Retinal pigment epithelial cell (primary cell): Measurements from ENCODE around the gene ELF5.

Experiments
- DNase-seq: peaks from one replicate; pipeline ENCODE4 v3.0.0-alpha.2; 2010; ENCODE audit warnings: low read depth
- H3K4me3 ChIP-seq: 2 replicates; pipeline ENCODE4 v1.5.1; 2011; ENCODE audit warnings: mild to moderate bottlenecking, low read length, control low read depth, moderate library complexity
- TF ChIP-seq, protein P1 (sequence below): conservative IDR thresholded peaks from 2 replicates; pipeline ENCODE4 v1.5.1; 2011; ENCODE audit warnings: low read depth, low read length, control low read depth, inconsistent platforms

Gene ELF5

DNA sequence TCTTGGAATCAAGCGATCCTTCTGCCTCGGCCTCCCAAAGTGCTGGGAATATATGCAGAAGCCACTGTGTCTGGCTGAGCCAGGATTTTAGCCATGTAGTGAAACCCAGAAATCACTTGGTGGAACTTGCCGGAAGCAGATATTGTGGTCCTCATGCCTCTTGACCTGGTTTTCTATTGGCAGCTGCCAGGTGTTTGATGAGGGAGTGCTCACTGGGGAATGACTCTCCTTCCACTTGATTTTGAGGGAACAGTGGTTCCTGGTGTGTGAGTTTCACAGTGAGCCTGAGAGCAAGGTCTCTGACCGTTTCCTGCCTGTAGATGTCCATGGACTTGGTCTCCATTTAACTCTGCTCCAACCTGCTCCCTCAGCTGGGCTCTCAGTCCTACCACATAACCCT, 34.7 kb upstream of the ELF5 start:
- no peak overlapping the region for H3K4me3 ChIP-seq
- DNase-seq = no peak
- TF ChIP-seq, protein P1, sequence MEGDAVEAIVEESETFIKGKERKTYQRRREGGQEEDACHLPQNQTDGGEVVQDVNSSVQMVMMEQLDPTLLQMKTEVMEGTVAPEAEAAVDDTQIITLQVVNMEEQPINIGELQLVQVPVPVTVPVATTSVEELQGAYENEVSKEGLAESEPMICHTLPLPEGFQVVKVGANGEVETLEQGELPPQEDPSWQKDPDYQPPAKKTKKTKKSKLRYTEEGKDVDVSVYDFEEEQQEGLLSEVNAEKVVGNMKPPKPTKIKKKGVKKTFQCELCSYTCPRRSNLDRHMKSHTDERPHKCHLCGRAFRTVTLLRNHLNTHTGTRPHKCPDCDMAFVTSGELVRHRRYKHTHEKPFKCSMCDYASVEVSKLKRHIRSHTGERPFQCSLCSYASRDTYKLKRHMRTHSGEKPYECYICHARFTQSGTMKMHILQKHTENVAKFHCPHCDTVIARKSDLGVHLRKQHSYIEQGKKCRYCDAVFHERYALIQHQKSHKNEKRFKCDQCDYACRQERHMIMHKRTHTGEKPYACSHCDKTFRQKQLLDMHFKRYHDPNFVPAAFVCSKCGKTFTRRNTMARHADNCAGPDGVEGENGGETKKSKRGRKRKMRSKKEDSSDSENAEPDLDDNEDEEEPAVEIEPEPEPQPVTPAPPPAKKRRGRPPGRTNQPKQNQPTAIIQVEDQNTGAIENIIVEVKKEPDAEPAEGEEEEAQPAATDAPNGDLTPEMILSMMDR = no peak

DNA sequence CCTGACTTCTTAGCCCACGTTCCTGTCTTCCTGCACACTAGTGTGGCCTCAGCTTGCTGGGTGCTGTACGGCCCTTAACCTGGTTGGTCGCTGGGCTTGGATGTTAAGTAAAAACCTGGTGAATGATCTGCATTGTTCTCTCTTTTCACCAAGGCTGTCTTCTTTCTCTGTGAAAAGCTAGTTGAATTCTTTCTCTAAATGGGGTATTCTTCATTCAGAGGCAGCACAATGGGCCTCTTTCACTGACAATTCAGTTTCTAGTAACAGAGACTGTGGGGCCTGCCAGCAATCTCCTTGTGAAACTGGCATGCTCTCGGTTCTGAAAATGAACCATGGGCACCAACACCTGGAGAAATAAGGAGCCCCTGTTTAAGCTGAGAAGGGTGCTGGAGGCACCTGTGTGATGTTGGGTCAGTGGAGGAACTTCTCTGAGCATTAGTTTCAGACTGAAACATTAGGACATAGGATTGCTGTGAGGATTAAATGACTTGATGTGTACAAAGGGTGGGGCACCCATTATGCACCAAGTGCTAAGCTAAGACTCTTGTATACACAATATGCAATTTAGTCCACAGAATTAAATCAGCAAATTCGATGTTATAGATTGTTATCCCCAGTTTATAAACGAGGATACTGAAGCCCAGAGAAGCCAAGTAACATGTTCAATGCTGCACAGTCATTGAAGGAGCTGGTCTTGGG, 33.1 kb upstream of the ELF5 start:
- TF ChIP-seq, protein P1 = no peak
- no peak overlapping the region for H3K4me3 ChIP-seq
- DNase-seq = no peak

DNA sequence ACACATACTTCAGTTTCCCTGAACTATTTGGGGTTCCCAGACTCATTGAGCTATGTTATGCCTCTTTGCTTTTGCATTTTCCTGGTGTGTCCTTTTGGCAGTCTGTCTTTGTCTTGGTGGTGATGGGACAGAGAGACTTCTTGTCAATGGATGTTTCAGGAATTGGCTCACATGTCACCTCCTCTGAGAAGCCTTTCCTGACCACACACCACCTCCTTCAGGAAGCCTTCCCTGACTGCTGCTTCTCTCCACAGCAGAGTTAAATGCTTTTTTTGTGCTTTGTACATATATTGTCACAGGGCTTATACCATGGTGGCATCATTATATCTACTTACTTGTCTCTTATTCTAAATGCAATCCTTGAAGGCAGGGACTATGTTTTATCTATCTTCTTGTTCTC, 28.5 kb upstream of the ELF5 start:
- TF ChIP-seq, protein P1 = no peak
- no peak for DNase-seq
- H3K4me3 ChIP-seq = no peak overlapping the region

DNA sequence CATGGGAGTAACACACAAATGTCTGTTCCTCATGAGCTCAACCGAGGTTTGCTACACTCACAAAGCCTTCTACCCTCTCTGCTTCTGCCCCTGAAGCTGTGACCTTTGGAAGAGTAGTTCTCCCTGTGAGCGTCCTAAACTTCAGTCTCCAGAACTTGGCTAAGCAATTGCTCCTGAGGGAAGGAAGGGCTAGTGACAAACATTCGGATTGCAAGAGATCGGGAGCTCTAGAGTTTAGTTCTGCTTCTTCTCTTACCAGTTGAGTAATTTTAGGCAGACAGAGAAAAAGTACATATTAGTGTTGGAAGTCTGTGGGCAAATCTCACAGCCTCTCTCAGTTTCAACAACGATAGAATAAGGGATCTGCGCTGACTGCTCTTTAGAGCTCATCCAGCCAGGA, 27.3 kb upstream of the ELF5 start:
- no peak overlapping the region for H3K4me3 ChIP-seq
- TF ChIP-seq, protein P1 = no peak
- no peak for DNase-seq

DNA sequence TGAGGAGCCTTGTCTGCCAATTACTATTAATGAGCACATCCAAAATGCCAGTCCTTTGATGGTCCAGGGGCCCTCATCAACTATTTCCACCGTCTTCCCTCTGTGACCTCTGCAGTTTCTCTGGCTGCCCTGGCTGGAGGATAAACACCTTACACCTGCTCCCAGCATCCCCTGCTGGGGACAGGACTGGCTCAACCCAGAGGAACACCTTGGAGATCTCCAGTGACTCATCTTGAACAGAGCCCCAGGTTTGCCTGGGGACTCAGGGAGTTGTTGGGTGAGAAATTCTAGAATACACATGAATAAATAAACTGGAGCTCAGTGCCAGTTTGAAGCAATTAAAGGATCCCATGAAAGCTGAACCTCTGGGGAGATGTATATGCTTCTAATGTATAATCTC, 24.0 kb upstream of the ELF5 start:
- no peak overlapping the region for H3K4me3 ChIP-seq
- DNase-seq = no peak
- TF ChIP-seq, protein P1 = no peak

DNA sequence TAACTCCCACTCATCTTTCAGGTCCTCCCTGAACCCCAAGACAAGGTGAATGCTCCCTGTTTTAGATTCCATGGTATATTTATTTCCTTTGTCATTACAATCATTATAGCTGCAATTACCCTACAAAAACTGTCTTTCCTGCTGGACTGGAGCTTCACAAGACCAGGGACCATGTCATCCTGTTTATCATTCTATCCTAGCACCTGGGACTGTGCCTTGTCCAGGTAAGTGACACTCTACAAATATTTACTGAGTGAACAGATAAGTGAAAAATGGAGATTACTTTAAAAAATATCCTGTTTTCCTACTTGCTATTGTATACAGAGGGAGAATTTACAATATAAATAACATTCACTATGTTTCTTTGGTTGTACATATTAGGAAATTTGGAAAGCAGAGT, 22.5 kb upstream of the ELF5 start:
- no peak for DNase-seq
- TF ChIP-seq, protein P1 = no peak
- no peak overlapping the region for H3K4me3 ChIP-seq

DNA sequence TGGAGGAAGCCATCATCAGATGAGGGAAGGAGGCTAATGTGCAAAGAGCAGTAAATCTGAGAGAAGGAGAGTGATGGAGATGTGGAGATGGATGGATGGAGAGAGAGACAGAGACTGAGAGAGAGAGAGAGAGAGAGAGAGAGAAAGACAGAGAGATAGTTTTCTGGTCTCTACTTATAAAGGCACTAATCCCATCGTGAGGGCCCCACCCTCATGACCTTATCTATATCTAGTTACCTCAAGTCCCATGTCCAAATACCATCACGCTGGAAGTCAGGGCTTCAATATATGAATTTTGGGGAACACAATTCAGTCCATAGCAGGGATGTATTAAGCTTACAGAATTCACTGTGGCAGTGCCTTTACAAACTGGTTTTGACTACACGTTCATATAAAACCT, 21.2 kb upstream of the ELF5 start:
- no peak for DNase-seq
- H3K4me3 ChIP-seq = no peak overlapping the region
- TF ChIP-seq, protein P1 = no peak
